CD4-positive, alpha-beta T cell treated with Interleukin-4 for 1 hour (primary cell): ENCODE results near the gene PIP4K2C.
"Not testable (repeated sequence)": the region's sequence is repeated elsewhere in the genome, so short reads cannot be mapped to it uniquely, and the experiment has no call there.

Source experiments
- DNase-seq, 2 donors: peaks; one replicate each; pipeline ENCODE4 v3.0.0-alpha.2; 2020 to 2022

PIP4K2C gene

DNA sequence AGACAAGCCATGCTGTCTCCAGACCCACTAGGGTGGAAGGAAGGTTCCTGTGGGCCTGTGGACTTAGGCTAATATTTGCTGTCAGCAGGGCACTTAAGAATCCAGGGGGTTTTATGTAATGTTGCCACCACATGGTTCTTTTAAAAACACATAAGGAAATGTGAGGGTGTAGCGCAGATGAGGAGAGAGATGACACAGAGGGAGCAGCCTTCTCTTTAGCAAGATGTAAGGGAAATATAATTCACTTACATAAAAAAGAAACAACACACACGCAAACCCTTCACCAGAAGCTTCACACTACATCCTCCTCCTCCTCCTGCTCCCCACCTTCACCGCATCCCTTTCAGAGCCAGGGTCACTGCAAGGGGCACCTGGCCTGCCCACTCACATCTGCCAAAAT, 4.9 kb upstream of the PIP4K2C start:
- DNase-seq: no peak

DNA sequence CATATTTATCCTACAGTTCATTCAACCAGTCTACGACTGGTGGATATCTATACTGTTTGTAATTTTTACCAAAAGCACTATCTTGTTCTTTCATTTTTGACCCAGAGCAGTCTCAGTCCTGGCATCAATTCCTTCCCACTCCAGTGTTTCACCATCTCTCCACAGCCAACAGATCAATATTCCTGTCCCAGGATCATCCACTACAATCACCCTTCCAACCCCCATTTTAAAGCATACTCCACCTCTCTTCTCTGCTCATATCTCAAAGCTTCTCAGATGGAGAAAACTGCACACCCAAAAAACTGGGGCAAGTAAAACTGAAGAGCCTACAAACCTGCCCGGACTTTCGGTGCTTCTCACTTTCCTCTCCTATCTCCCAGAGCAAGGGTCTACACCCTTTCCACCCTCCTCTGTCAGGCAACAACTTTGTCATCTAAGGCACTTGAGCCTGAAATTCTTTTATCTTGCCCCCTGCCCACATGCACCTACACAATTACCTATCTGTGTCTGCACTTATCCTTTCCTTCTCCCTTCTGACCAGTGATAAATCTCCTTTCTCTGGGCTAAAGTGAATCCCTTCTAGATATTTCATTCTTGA, 4.1 kb upstream of the PIP4K2C start:
- no peak for DNase-seq

DNA sequence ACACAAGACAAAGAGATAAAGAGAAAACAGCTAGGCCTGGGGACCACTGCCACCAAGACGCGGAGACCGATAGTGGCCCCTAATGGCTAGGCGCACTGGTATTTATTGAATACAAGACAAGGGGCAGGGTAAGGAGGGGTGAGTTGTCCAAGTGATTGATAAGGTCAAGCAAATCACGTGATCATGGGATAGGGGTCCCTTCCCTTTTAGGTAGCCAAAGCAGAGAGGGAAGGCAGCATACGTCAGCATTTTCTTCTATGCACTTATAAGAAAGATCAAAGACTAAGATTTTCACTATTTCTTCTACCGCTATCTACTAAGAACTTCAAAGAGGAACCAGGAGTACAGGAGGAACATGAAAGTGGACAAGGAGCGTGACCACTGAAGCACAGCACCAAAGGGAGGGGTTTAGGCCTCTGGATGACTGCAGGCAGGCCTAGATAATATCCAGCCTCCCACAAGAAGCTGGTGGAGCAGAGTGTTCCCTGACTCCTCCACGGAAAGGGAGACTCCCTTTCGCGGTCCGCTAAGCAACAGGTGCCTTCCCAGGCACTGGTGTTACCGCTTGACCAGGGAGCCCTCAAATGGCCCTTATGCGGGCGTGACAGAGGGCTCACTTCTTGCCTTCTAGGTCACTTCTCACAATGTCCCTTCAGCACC, 1.9 kb upstream of the PIP4K2C start:
- DNase-seq: not testable (repeated sequence)

DNA sequence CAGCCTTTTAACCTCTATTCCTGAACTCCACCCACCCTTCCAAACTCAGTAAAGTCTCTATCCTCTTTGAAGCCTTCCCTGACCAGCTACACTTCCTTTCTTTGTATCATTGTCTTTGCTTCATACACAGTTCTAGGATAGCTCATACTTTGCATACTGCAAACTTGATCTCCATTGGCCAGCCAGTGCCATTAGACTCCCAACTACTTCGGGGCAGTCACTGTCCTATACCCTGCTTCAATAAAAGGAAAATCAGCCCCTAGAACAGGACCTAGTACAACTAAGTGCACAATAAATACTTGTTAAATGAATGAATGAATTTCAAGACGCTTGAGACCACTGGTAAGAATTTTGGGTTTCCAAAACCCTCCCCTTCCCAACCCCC, 521 bp upstream of the PIP4K2C start:
- DNase-seq: no peak

DNA sequence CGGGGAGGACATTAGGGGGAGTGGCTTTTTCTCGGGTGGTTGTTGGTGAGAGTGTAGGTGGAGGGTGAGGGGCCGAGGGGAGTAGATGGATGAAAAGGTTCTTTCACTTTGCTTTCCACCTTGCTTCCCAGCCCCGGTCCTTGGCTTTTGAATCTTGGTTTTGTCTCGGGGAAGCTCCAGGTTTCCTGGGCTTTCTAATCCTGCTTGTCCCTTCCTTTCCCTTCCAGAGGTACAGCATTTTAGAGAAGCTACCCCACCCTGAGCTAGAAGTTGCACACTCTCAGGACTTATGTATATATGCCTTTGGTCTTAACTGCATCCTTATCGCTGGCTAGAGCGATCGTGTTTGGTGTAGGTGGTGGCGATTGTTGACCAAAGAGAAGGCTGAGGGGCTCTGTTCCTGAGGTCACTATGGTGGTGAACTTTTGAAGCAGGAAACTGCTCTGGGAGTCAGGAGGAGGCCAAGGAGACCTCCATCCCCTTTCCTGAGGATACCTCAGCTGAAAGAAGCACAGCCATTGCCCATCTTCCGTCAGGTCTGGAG, 862 bp downstream of the PIP4K2C start:
- DNase-seq: no peak

DNA sequence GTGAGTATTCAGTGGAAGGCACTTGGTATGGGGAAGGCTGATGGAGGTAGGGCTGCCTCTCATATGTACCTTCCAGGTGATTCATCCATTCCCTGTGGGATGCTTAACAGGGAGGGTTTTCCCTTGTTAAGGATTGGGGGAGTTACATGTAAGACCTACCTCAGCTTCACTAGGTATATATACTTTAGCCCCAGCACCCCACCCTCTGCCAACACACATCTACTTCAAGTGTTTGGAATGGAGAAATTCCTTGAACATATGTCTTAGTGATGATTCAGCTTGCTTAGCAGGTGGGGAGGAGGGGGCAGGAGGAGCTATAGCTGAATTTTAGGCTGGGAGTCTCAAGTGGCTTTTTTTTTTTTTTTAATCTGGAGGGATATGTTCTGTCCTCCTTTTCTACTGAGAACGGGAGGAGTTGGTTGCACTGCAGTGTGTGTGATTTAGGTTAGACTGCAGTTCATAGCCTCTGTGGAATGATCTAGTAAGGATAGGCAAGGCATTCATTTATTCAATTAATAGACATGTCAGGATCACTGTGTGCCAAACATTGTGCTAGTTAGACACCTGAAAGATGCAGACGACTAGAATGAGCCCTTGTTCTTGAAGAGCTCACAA, 1.7 kb downstream of the PIP4K2C start:
- no peak for DNase-seq

DNA sequence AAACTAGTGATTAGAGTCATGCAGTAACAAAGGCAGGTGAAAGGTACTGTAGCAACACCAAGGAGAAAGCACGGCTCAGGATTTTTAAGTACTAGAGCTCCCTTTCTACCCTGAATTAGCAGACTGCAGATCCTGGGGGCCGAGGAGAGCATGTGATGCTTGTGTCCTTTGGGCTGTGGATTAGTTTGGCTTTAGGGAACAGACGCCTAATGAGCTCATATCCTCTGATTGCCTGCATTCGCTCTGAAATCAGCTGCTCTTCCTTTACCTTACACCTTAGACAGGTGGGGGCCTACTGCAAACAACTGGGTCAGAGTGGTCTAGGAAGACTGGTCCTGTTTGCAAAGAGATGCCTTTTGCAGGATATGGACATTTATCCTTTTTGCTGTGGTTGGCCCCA, 2.2 kb downstream of the PIP4K2C start:
- DNase-seq: no peak

DNA sequence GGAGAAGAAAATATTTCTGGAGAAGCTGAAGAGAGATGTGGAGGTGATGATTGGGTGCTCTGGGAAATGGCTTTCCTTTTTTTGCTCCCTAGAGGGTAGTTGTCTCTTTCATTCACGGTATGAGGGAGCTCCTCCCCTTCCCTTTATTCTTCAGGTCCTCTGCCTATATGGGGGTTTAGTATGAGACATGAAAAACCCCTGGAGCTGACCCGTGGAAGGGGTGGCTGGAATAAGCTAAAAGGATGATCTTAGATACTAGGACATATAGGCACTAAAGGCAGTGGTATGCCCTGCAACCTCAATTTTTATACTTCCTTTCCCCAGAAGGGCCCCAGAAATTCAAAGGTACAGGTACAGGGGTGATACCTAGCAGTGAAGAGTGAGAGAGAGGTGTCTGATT, 9.4 kb downstream of the PIP4K2C start:
- DNase-seq: no peak

DNA sequence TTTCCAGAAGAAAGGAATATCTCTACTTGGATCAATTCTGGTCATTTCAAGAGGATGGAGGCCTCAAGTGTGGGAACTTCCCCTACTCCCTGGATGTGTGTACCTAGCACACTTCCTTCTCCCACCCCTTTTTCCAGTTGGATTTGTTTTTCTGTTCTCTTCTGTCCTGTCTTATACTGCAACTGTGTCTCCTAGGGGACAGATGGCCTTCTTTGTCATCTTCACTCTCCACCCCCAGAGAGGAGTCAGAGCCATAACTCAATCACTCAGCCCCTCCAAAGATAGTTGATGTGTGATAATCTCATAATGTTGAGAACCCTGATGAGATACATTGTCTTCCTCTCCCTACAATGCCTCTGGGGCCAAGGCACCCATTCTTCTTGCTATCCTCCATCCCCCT, 11.6 kb downstream of the PIP4K2C start:
- DNase-seq: no peak

DNA sequence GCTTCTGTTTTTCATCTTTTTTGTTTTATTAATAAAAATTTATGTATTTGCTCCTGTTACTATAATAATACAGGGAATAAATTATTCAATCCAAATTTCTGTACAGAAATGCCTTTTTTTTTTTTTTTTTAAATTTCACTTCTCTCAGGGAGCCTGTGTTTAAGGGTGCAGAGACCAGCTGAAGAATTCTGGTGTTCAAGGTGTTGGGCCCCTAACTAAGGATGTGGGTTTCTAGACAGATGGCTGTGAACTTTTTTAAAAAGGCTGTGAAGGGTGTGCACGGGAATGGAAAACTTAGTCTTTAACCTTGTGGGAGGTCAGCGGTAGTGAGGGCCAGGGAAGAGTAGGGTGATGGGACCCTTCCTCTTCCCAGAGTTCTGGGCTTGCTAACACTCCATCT, 12.3 kb downstream of the PIP4K2C start:
- peak in 1 of 2 donors; percentile 24 for DNase-seq

DNA sequence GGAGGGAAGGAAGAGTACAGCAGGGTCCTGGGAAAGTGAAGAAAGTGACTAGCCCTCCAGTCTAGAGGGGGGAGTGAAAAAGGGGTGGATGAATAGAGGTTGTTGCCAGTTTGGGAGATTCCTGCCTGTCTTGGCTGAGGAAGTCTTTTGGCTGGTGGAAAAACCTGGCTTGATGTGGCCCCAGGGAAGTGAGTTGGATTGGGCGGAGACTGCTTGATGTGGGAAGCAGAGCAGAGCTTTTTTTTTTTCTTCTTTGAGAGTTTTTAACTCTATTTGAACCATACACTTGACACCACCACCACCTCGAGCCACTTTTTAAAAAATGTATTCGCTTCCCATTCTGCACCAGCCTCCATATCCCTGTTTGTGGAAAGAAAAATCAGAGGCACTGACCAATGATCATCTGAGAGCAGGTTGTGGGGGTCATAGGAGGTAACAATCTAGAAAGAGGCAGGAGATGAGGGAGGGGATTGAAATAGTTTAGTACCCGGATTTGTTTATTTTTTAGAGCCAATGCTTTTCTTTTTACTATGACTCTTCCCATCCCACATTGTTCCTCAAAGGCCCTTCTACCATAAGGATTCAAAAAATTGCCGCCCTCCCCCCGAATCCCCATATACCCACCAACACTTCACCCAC, 12.9 kb downstream of the PIP4K2C start:
- no peak for DNase-seq

DNA sequence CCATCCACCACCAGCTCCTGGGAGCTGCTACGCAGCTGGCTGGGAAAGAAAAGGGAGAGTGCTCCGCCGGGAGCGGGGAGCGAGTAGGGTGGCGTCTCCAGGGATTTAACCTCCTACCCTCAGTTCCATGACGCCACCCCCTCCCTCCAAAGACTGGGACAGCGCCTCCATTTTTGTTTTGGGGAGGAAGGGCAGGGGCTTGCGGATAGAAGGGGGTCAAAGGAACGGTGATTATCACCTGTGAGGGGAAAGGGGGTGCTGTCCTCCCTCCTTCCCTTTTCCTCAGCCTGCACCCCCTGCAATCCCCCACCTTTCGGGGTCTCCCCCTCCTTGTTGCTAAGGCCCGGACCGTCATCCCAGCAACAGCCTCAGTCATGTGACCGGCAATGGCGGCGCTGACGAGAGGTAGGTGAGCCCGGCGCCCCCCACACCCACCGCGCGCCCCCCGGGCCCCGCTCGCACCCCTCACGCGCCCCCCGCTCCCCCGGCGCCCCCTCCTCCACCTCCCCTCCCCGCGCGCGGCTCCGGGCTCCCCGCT, 13.5 kb downstream of the PIP4K2C start, which contains the start of gene DTX3:
Gene DTX3 (plus strand): TSS at position 371 of the 538 bp plus-strand sequence. CDS start 1,694 bp downstream, outside the sequence.
- peak; percentile 28 to 45 for DNase-seq

DNA sequence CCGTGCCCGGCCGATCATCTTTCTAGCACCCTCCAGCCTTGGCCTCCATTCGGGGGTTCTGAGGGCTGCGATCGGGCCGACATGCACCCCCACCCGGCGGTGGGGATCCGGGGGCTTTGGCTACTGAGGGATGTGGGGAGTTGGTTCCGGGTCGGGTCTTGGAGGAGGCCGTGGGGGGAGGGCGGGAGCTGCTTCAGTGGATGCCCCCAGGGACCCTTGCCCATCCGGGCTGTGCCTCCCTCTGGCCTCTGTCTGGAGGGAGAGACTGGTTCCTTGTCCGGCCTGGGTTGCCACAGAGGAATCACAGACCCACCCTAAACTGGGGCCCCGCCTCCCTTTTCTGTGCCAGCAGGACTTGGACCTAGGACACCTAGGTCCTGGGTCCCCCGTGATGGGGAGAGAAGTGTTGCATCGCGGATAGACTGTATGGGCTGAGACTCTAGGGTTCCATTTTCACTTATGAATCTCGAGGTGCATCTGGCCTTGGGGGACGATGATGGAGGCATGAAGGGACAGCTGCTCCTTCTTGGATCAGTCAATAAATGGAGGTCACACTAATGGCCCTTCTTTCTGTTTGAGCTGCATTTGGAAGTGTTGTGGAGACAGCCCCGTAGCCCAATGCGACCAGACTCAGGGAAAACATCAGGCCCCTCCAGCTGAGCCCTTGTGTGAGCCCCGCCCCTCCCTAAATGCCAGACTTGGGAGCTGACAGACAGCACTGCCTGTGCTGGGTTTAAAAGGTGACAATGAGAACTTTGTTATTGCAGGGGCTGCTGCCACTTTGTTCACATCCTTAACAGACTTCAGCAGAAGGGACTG, 14.2 kb downstream of the PIP4K2C start:
- no peak for DNase-seq

DNA sequence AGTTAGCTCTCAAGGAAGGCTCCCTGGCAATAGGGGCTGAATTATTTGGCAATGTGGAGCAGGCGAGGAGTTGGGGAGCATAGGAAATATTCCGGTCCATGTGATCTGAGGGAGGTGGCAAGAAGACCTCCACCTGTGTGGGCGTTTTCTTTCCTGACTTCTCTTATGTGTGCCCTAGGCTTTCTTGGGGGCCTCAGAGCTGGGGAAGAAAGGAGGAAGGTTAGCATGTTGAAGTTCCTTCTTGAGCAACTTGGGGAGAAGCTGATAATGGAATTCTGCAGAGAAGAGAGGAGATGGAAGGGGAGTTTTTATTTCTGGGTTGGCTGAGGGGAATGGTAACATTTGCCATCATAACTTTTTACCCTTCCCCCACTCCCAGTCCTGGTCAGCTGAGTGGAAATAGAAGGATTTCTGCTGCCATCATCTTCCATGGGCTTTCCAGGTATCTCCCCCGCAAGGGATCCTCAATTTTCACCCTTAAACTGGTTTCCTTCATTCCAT, 14.9 kb downstream of the PIP4K2C start:
- no peak for DNase-seq

DNA sequence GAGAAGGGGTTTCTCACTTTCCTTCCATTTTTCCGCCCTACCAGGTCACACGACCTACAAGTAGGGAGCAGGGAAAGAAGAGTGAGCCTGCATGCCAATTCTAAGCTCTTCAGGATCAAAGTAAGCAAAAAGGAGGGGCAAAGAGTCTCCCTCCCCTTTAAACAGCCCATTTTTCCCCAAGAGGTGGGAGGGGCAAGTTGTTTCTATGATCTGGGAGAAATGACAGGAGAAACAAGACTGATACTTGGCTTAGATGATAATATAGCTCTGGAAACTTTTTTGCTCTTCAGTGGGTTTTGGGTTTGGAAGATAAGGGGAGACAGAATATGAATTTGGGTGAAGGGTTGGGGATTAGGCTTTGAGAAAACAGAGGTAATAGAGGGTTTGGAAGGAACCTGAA, 15.4 kb downstream of the PIP4K2C start:
- DNase-seq: no peak

DNA sequence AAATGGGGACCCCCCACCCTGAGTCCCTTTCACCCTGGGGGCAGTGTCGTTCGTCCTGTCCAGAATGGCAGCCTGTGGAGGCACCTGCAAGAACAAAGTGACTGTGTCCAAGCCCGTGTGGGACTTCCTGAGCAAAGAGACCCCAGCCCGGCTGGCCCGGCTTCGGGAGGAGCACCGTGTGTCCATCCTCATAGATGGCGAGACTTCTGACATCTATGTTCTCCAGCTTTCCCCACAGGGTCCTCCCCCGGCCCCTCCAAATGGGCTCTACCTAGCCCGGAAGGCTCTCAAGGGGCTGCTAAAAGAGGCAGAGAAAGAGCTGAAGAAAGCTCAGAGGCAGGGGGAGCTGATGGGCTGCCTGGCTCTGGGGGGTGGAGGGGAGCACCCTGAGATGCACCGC, 15.8 kb downstream of the PIP4K2C start:
- no peak for DNase-seq

DNA sequence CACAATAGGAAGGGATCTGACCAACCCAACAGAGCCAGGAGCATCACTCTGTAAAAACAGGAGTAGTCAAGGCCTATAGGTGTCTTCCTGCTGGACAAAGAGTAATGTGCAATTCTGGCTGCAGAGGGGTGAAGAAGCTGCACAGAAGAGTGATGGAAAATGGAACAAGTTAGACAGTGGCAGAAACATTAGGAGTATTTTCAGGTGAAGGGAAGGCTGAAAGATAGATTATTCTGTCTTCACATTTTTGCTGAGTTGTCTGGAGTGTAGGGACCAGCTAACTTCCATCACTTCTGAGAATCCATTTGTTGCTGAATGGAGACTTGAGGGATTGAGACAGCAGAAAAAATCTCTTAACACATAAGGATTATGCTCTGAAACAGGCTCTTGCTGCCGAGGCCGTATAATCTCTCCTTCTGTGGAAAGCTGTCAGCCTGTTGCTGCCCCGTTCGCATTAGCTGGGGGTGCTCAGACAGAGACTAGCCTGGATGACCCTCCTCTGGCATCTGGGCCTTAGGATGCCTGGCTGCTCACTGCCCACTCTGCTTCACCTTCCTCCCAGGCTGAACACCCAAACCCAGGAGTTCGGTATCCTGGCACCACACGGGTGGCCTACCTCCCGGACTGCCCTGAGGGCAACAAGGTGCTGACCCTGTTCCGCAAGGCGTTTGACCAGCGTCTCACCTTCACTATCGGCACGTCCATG, 17.1 kb downstream of the PIP4K2C start:
- no peak for DNase-seq

DNA sequence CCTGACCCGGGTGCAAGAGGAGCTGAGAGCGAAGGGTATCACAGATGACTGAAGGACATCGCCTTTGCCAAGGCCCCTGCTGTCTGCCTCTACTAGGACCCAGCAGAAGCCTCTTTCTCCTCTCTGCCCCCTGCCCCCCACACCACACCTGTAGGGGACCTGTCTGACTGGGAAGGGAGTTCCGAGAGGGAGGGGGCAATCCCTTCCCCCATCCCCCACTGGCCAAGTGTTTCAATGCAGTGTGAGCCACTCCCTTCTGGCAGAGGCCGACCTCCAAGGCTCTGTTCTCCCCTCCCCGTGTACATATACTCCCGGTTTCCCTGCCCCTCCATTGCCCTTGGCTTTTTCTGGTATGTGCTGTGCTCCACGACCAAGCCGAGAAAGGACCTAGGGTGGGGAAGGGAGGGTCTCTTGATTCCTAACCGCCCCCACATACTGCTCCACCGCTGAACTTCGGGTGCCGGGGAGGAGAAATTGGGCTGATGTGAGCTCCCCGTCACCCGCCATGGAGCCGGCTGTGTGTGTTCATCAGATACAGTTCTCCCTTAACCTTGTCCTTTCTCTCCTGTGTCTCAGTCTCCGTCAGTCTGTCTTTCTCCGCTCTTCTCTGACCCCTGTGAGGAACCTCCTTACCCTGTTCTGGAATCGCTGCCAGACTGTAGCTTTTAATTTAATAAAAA, 18.2 kb downstream of the PIP4K2C start:
- DNase-seq: no peak

DNA sequence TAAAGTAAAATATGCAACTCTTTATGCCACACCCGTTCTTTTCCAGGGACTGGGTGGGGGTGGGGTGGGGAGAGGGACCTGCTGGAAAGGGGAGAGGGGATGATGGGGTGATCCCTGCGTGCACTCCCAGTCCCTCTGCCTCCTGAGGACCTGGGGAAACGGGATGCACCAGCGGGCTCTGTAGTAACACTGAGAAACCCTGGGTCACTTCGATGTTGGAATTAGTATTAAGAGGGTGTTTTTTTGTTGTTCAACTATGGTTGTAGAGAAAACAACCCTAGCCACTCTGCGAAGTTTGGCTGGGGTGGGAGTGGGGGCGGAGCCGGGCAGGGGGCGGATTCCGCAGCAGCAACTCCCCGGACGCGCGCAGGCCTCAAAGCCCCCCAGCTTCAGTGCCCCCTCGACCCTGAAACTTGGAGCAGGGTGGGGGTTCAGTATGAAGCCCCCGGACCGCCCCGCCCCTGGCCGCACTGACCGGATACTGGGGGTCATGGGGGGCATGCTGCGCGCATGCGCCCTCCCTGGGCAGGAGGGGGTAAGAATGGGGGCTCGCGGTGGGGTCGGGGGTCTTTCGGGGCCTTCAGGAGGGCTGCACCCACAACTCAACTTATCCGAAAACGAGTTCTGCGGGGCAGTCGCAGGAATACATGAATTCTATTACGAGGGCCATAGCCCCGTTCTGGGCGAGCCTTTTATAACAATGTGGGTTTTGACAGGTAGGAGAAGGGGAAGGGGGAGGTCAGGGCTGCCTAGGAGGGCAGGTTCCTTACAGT, 19.0 kb downstream of the PIP4K2C start:
- no peak for DNase-seq

DNA sequence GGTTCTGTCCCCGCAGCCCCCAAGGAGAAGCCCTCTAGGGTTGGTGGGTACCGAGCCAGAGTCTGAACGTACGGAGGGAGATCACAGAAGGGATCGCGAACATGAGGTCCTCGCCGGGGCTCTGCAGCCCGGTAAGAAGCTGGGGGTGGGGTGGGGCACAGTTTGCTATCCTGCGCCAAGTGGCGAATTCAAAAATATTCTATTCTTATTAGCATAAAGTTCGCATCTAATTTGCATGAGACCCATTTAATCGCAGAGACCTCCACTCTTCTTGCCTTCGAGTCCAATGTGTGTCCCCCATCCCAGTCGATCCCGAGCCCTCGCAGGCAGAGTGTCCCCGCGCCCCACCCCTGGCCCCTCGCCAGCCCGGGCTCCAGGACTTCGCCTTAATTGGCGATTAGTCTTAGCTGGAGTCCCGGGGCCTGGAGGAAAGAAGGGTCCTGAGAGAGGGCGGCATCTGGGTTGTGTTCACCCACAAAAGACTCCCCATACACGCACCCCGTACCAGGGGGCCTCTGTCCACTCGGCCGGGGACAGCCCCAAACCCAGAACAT, 19.6 kb downstream of the PIP4K2C start:
- DNase-seq: no peak
